HG02588 (cell line): ENCODE data around the gene SYNJ2.
"Not testable (repeated sequence)": the region's sequence is repeated elsewhere in the genome, so short reads cannot be mapped to it uniquely, and the experiment has no call there.

Experiments used
- ATAC-seq: cut with Tn5 transposase; IDR thresholded peaks from one replicate; pipeline ENCODE4 v1.9.1; 2021; ENCODE audit warnings: mild to moderate bottlenecking, moderate library complexity; ENCODE audit not compliant: unreplicated experiment

The SYNJ2 gene

DNA sequence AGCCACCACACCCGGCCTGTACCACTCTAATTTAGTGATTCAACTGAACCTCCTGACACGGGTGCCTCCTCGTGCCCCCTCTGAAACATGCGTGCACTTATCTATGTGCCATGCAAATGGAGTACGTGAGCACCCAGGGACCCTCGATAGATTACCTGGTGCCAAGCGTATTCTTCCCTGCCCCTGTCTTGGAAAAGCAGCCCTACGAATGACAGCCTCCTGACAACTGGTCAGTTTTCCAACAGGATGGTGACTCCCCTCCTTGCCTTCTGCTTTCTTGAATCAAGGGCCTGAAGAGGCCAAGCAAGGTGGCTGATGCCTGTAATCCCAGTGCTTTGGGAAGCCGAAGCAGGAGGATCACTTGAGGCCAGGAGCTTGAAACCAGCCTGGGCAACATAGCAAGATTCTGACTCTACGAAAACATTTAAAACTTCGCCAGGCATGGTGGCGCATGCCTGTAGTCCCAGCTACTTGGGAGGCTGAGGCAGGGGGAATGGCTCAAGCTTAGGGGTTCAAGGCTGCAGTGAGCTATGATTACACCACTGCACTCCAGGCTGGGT, 25.4 kb upstream of the SYNJ2 start:
- ATAC-seq, result no peak

DNA sequence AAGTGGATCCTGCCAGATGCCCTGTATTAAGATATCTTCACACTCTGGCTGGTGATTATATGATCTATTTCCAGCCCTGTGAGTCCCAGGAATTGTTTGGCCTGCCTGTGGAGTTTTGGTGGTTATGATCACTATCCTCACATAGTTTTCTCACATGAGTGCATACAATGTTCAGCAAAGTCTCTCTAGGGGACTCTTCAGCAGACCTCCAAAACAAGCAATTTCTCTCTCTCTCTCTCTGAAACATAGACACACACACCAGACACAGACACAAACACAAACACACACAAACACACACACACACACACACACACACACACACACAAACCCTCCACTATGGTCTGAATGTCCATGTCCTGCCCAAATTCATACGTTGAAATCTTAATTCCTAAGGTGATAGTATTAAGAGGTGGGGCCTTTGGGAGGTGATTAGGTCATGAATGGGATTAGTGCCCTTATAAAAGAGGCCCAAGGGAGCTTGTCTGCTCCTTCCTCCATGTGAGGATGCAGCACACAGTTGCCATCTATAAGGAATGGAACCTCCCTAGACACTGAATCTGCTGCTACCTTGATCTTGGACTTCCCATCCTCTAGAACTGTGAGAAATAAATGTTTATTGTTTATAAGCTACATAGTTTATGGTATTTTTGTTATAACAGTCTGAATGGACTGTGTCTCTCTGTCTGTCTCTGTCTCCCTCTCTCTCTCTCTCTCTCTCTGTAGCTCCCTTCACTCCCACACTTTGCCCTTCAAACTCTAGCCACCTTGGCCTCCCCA, 22.0 kb upstream of the SYNJ2 start:
- ATAC-seq, result no peak

DNA sequence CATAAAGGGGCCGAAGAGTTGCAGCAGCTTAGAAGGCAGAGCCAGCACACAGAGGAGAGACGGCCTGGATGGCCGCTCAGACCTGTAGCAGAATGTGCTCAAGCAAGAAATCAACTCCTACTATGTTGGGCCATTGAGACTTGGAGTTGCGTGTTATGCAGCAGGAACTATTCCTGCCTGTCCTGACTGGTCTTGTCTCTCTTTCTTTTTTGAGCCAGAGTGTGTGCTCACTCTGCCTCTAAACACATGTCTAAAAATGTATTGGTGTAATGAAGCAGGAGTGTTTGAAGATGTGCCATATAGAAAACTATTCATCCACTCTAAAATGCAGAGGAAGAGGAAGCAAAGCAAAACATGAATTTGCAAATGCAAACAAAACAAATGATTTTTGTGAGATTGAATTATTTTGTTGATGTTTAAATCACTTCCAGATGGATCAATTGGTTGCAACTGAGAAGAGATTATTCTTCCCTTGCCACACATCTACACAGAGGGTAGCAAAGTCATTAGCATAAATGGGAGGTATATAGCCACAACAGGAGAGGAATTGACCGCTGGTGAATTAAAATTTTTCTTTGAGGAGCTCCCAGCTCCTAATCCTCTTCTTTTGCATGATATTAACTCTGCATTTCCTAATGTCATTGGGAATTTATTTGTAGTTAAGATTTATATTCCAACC, 20.4 kb upstream of the SYNJ2 start:
- ATAC-seq, result no peak

DNA sequence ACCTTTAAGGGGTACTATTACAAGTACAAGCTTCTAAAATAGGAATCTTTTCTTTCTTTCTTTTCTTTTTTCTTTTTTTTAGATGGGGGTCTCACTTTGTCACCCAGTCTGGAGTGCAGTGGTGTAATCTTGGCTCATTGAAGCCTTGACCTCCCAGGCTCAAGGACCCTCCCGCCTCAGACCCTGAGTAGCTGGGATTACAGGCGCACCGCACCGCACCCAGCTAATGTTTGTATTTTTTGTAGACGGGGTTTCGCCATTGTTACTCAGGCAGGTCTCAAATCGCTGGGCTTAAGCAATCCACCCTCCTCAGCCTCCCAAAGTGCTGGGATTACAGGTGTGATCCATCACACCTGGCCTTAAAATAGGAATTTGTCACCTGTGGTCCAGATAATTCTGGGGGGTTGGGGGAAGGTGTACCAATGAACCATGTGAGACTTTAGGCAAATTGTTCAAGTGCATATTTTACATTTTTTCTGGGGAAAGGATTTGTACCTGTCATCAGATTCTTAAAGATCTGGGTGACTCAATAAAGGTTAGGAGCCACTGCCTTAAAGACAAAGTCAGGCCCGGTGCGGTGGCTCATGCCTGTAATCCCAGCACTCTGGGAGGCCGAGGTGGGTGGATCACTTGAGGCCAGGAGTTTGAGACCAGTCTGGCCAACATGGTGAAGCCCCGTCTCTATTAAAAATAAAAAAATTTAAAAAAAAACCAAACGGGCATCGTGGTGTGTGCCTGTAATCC, 19.7 kb upstream of the SYNJ2 start:
- no peak for ATAC-seq

DNA sequence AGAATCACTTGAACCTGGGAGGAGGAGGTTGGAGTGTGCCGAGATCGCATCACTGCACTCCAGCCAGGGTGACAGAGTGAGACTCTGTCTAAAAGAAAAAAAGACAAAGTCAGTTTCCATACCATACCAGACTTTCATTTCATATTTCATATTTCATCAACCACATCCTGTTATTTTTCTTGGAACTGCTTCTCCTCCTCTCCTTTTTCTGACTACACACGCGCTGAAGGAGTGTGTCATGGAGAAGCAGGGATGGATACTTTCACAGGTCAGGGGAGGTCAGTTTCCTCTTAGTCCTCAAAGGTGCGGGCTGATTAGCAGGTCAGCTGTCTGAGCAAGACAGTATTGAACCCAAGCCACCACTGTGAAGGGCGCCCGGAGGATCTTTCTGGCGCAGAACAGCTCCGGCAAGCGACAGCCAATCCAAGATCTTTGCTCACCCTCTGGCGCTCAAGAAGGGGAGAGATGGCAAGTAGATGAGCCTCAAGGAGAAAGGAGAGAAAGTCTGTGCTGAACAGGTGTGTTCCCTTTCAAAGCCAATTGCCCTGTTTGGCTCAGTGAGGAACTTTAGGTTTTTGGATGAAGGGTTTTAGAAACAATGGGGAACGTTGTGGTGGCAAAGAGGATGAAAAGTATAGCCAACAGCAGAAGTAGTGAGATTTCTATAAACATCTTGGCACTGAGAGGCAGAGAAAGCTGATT, 18.9 kb upstream of the SYNJ2 start:
- no peak for ATAC-seq

DNA sequence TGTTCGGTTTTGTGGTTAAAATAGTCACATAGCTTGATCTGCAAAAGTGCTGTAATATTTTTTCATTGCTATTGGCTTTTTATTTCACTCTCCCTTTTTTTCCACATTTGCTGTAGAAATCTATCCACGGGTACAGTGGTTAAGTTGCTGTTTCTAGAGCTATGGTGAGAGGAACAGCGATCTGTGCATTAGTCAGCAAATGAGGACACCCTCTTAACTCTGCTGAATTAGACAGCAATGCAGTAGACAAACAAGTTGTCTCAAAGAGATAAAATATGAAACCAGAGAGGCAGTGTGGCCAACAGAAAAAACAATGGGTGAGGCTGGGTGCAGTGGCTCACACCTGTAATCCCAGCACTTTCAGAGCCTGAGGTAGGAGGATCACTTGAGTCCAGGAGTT, 17.6 kb upstream of the SYNJ2 start:
- ATAC-seq, result no peak

DNA sequence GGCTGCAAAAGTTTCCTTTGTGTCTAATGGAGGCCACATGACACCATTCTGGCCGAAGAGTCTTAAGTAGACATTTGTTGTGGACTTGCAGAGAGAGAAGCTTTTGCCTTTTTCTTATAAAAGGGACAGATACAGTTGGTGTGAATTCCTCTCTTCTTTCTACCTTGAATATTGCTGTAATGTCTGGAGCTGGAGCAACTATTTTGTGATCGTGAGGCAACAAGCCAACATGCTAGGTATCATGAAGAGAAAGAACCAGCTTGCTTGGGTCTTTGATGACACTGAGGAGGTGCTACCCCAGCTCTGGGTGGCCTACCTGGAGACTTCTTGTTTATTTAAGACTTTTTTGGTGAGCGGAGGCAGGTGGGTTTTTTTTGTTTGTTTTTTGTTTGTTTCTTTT, 16.3 kb upstream of the SYNJ2 start:
- no peak for ATAC-seq

DNA sequence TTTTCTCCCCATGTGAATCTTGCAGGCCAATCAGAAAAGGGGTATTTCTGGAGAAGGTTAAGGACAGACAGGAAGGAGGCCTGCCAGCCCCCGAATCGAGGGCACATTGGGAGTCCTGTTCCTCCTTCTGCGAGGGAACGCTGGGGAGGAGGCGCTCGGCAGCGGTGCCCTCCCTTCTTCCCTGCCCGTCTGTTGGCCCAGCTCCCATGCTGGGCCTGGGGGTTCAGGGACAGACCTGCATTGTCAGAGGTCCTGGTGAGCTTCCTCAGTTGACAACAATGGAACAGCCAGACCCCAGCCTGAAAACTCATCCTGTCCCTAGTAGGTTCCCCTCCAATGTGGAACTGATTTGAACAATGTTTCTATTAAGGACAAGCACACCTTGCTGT, 15.1 kb upstream of the SYNJ2 start:
- no peak for ATAC-seq

DNA sequence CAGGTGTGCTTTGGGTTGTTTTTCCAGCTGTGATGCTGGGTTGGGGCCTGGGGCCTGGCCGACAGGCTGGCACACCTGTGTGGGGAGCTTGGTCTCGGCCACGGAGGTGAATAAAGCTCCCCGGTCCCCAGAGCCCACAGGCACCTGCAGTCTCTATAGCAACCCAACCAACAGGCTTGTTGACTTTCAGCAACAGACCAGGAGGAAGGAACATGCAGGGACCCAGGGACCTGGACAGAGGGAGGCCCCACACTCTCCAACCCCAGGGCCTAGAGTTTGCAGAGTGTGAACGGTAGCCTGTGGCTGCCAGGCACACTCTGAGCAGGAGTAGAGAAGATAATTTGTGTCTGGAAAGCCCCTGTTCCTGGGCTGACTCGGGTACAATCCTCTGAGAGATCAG, 14.6 kb upstream of the SYNJ2 start:
- no peak for ATAC-seq

DNA sequence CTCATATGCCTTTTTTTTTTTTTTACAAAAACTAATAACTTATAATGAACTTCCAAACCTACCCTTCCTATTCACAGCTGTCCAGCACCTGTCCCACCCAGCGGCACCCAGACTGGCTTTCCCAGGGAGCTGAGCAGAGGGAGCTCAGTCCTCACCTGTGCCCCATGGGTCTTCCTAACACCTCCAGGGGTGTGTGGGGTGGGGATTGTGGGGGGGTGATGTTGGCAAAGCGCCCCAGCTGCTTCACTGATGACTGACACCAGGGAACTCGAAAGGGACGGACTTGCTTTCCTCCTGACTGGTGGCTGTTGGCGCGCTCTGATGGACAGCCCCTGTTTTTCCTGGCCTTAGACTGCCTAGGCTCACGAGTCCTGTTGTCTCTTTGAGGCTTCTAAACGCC, 14.2 kb upstream of the SYNJ2 start:
- ATAC-seq, result no peak

DNA sequence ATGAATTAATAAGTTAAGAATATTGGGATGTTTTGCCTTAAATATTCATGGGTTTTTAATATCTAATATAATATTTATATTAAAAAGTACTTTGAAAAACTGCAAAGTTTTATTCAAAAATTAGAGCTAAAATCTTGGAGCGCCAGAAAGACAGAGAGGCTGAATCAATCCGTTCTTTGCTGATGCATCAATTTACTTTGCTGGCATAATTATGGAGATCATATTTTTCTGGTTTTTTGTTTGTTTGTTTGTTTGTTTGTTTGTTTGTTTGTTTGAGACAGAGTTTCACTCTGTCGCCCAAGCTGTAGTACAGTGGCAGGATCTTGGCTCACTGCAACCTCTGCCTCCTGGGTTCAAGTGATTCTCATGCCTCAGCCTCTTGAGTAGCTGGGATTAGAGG, 9.5 kb upstream of the SYNJ2 start:
- ATAC-seq, result not testable (repeated sequence)

DNA sequence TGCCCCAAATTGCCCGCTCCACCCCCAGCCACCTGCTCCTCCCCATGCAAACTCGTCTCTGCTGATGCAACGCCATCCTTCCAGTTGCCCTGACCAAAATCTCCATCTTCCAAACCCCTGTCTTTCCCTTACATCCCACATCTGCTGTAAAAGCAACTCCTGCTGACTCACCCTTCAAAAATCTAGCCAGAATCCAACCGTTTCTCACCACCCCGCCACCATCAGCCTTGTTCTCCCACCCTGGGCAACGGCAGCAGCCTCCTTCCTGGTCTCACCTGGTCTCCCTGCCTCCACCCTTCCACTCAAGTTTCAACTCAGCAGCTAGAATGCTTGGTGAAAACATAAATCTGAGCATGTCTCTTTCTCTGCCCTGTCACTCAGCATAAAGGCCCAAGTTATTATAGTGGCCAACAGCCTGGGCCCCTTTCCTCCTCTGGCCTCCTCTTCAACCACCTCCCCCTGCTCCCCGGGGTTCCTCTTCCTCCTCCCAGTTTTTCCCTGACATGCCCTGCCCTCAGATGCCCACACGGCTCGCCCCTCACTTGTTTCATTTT, 7.2 kb upstream of the SYNJ2 start:
- ATAC-seq, result no peak

DNA sequence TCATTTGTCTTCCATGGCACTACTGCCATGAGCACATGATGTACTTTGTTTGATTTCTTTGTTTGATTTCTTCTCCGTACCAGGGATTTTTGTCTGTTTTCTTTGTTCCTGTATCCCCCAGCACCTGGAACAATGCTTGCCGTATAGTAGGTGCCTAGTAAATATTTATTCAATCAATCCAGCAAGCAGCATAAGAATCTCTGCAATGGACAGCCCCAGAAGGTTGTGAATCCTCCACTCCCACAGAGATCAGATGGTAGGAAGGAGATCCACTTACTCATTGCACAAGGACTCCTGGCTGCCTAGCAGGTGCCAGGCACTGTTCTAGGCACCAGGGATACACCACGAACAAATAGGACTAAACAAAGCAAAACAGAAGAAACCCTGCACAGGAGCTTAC, 6.7 kb upstream of the SYNJ2 start:
- ATAC-seq, result no peak

DNA sequence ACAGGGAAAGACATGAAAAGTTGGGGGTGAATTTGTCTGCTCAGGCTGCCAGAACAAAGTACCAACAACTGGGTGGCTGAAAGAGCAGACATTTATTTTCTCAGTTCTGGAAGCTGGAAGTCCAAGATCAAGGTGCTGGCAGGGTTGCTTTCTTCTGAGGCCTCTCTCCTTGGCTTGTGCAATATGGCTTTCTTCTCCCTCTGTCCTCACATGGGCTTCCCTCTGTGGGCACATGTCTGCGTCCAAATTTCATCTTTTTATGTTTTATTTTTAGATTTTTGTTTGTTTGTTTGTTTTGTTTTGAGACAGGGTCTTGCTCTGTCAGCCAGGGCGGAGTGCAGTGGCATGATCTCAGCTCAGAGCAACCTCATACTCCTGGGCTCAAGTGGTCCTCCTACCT, 6.2 kb upstream of the SYNJ2 start:
- no peak for ATAC-seq

DNA sequence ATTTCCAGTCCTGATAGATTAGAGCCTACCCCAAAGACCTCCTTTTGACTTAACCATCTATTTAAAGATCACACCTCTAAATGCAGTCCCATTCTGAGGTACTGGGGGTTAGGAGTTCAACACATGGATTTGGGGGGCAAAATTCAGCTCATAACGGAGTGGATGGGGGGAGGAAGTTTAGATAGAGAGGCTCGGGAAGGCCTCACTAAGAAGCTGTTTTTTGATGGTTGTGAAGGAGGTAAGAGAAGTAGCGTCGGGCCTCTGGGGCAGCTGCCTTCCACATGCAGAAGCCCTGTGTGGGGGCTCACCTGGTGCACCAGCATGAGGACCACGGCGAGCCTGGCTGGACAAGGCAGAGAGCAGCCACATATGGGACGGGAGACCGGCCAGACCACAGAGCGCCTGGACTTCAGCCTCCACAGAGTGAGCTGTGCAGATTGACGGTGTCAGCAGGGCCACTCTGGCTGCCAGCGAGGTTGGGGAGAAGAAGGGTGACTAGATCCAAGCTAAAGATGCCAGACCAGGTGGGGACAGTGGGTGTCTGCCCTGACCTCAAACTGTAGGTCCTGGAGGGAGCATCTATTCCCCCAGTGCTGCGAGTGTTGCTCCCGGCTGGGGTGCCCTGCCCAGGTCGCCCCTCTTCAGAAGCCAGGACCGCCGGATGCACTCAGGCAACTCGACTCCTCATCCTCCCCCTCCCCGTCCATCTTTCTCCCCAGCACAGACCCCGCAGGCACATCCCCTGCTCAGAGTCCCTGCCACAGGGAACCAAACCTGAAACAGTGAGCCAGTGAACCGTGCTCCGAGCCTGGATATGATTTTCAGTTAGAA, 5.1 kb upstream of the SYNJ2 start:
- no peak for ATAC-seq

DNA sequence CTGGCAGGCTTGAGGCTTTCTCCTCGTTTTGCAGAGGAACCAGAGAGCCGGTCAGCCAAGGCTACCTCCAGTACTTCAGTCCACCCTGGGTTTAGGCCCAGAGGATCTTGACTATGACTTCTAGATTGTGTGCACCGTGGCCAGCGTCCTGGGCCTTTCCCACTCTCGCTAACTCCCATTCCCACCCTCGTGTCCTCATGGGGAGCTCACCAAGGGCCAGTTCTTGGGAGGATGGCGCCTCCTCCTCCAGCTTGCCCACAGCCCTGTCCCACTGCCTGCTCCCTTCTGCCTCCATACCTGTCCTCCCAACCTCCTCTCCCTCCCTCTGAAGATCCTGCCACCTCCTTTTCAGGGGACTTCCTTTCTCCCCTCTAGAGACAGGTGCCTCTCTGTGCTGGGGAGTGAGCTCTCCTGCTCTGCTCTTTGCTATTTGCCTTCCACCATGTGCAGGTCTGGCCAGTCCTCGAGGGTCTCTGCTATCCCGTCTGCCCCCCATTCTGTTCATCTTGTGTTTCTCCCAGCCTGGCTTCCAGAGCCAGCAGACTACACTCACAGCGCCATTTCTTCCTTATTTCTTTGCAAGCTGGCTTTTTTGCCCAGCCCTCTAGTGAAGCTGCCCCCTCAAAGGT, 4.4 kb upstream of the SYNJ2 start:
- no peak for ATAC-seq

DNA sequence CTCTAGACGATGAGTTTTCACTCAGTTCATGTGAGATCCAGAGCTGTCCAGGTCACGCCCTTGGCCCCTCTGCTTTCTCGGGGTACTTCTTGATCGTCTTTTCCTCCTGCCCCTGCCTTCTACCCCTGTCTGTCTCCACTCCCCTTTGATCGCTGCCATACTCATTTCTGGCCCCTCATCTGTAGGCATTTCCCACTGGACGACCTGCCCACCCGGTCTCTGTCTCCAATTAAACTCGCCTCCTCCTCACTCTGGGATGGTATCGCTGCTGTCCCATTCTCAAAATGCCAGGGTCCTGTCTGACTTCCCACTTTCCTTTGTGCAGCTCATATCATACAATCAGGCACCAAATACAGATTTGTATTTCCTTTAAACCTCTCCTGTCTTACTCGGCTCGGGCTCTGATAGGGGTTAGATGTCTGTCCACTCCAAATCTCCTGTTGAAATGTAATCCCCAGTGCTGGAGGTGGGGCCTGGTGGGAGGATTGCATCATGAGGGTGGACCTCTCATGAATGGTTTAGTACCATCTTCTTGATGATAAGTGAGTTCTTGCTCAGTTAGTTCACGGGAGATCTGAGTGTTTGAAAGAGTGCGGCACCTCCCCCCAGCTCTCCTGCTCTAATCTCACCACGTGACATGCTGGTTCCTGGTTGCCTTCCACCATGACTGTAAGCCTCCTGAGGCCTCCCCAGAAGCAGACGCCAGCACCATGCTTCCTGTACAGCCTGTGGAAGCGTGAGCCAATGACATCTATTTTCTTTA, 3.5 kb upstream of the SYNJ2 start:
- ATAC-seq, result no peak

DNA sequence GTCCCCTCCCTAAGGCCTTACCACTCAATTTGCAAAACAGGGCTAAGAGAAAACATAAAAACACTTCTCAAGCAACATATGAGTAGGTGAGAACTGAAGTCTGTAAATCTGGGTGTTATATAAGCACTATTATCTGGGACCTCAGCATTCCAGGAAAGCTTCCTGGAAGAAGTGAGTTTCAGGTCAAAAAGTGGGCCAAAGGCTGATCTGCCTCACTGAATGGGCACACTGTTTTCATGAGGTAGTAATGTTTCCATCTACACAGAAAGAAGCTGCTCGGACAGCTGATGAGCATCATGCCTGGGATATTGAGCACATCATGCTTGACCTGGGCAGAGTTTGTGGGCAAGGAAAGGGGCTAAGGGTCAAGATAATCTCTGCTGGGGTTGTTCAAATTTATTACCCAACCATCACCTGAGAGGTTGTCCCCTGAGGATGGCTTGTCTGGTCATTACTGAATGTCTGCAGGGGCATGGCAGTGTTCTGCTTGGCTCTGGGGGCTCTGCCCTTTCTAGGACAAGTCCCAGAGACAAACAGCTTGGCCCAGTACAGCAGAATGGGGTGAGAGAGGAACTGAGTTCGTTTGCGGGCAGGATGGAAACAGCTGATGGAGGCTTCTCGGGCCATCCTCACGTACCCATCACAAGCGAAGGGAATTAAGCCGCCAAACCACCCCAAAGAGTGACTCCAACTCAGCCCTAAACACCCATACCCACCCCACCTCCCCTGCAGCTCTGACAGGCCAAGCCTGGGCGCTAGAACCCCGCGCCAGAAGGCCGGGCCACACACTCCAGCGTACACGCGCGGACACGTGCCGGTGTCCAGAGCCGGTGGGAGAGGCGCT, 1.2 kb upstream of the SYNJ2 start:
- no peak for ATAC-seq
